HG03571 (cell line): ENCODE data around the gene POLD2.

Experiments
- ATAC-seq: cut with Tn5 transposase; IDR thresholded peaks from one replicate; pipeline ENCODE4 v1.9.1; 2021; ENCODE audit not compliant: unreplicated experiment

The POLD2 gene

GRCh38 chr7:44114586-44115310 lies 8.6 kb downstream of the POLD2 start:
- no peak for ATAC-seq

- ATAC-seq = no peak
Observed at GRCh38 chr7:44113764-44114354, 9.5 kb downstream of the POLD2 start.

- no peak for ATAC-seq
Observed at GRCh38 chr7:44112997-44113763, 10.2 kb downstream of the POLD2 start.

GRCh38 chr7:44112231-44112996 lies 10.9 kb downstream of the POLD2 start:
- no peak for ATAC-seq

GRCh38 chr7:44111761-44112160 lies 11.6 kb downstream of the POLD2 start:
- no peak for ATAC-seq

GRCh38 chr7:44110719-44111635 lies 12.4 kb downstream of the POLD2 start:
- no peak for ATAC-seq

- ATAC-seq = no peak
Observed at GRCh38 chr7:44109991-44110390, 13.4 kb downstream of the POLD2 start.

- ATAC-seq = no peak
Observed at GRCh38 chr7:44108768-44109750, 14.3 kb downstream of the POLD2 start.

- no peak for ATAC-seq
Observed at GRCh38 chr7:44107961-44108767, 15.2 kb downstream of the POLD2 start.

- no peak for ATAC-seq
Observed at GRCh38 chr7:44107116-44107960, 16.0 kb downstream of the POLD2 start.

GRCh38 chr7:44106311-44107065 lies 16.9 kb downstream of the POLD2 start:
- no peak for ATAC-seq

- no peak for ATAC-seq
Observed at GRCh38 chr7:44105832-44106231, 17.5 kb downstream of the POLD2 start.

GRCh38 chr7:44104860-44105771 lies 18.2 kb downstream of the POLD2 start:
- no peak for ATAC-seq

GRCh38 chr7:44103923-44104859 lies 19.2 kb downstream of the POLD2 start, which contains the start of gene AEBP1:
Gene AEBP1 (plus strand): TSS chr7:44104345. CDS start chr7:44104666, 321 bp downstream.
- no peak for ATAC-seq
